Mesenchymal stem cell (in vitro differentiated cells and primary cell): ENCODE measurements around the gene HBS1L.

Experiments used
- DNase-seq: peaks from one replicate; pipeline ENCODE4 v3.0.0-alpha.2; 2013
- H2AFZ ChIP-seq: one replicate; pipeline ENCODE4 v1.6.1; 2013; ENCODE audit warnings: low read depth, mild to moderate bottlenecking, control low read depth, inconsistent platforms, low read length, moderate library complexity
- H2AK5ac ChIP-seq: 2 replicates; pipeline ENCODE4 v1.6.1; 2013; ENCODE audit warnings: low read length, moderate library complexity, mild to moderate bottlenecking, inconsistent platforms; ENCODE audit not compliant: severe bottlenecking
- H2BK120ac ChIP-seq: one replicate; pipeline ENCODE4 v1.6.1; 2013; ENCODE audit warnings: low read depth, mild to moderate bottlenecking, inconsistent platforms, low read length, moderate library complexity
- H2BK12ac ChIP-seq, 2 experiments: one replicate each; pipeline ENCODE4 v1.6.1; 2013; ENCODE audit warnings: inconsistent platforms in 2 of 2, low read length in 2 of 2, mild to moderate bottlenecking in 2 of 2, moderate library complexity in 2 of 2, control low read depth in 1 of 2
- H2BK15ac ChIP-seq: one replicate; pipeline ENCODE4 v1.6.1; 2013; ENCODE audit warnings: mild to moderate bottlenecking, low read depth, inconsistent platforms; ENCODE audit not compliant: poor library complexity, severe bottlenecking
- H2BK5ac ChIP-seq: 2 replicates; pipeline ENCODE4 v1.6.1; 2013; ENCODE audit warnings: low read depth, mild to moderate bottlenecking, low read length, control low read depth, inconsistent platforms; ENCODE audit not compliant: poor library complexity, severe bottlenecking
- H3K14ac ChIP-seq, 2 experiments: one replicate each; pipeline ENCODE4 v1.6.1; 2013; ENCODE audit warnings: inconsistent platforms in 2 of 2, low read length in 2 of 2, control low read depth in 1 of 2, mild to moderate bottlenecking in 1 of 2, moderate library complexity in 1 of 2
- H3K18ac ChIP-seq, 2 experiments: one replicate each; pipeline ENCODE4 v1.6.1; 2013; ENCODE audit warnings: inconsistent platforms in 2 of 2, low read length in 2 of 2, control low read depth in 1 of 2, low read depth in 1 of 2, mild to moderate bottlenecking in 1 of 2
- H3K23ac ChIP-seq, 2 experiments: one replicate each; pipeline ENCODE4 v1.6.1; 2013; ENCODE audit warnings: inconsistent platforms in 2 of 2, low read length in 2 of 2, mild to moderate bottlenecking in 2 of 2, moderate library complexity in 2 of 2, control low read depth in 1 of 2
- H3K27ac ChIP-seq: 2 replicates; pipeline ENCODE4 v1.5.1; 2013; ENCODE audit warnings: mild to moderate bottlenecking, moderate library complexity, low read length, control low read depth, inconsistent platforms; ENCODE audit not compliant: poor library complexity, severe bottlenecking
- H3K27me3 ChIP-seq, 2 experiments: 2 replicates each; pipeline versions ENCODE4 v1.6.1 to v1.7.0; 2013; ENCODE audit warnings: low read length in 2 of 2, mild to moderate bottlenecking in 2 of 2, moderate library complexity in 2 of 2, control low read depth in 1 of 2, inconsistent platforms in 1 of 2; ENCODE audit not compliant: control insufficient read depth in 1 of 2, insufficient read depth in 1 of 2
- H3K36me3 ChIP-seq, 2 experiments: 2 replicates each; pipeline versions ENCODE4 v1.6.1 to v1.7.0; 2013; ENCODE audit warnings: low read length in 2 of 2, control low read depth in 1 of 2, inconsistent platforms in 1 of 2, low read depth in 1 of 2, mild to moderate bottlenecking in 1 of 2; ENCODE audit not compliant: insufficient read depth in 2 of 2, control insufficient read depth in 1 of 2
- H3K4ac ChIP-seq, 2 experiments: one replicate each; pipeline ENCODE4 v1.6.1; 2013; ENCODE audit warnings: inconsistent platforms in 2 of 2, low read length in 2 of 2, mild to moderate bottlenecking in 2 of 2, moderate library complexity in 2 of 2, control low read depth in 1 of 2, low read depth in 1 of 2
- H3K4me1 ChIP-seq: 2 replicates; pipeline ENCODE4 v1.6.1; 2013; ENCODE audit warnings: low read depth, low read length, control low read depth; ENCODE audit not compliant: control insufficient read depth, insufficient read depth
- H3K4me2 ChIP-seq: 2 replicates; pipeline ENCODE4 v1.6.1; 2013; ENCODE audit warnings: low read length, mild to moderate bottlenecking, inconsistent platforms; ENCODE audit not compliant: poor library complexity, severe bottlenecking
- H3K4me3 ChIP-seq, 2 experiments: 2 replicates each; pipeline versions ENCODE4 v1.5.1 to v1.7.0; 2013; ENCODE audit warnings: low read length in 2 of 2, mild to moderate bottlenecking in 2 of 2, control low read depth in 1 of 2, low read depth in 1 of 2; ENCODE audit not compliant: insufficient read depth in 1 of 2
- H3K79me1 ChIP-seq: replicated peaks from 2 replicates; pipeline ENCODE4 v1.6.1; 2013; ENCODE audit warnings: mild to moderate bottlenecking, control low read depth, low read length, inconsistent platforms; ENCODE audit not compliant: poor library complexity, severe bottlenecking
- H3K9ac ChIP-seq: 2 replicates; pipeline ENCODE4 v1.7.0; 2013; ENCODE audit warnings: mild to moderate bottlenecking, low read length, moderate library complexity
- H3K9me3 ChIP-seq: 2 replicates; pipeline ENCODE4 v1.7.0; 2013; ENCODE audit warnings: mild to moderate bottlenecking, low read length; ENCODE audit not compliant: control insufficient read depth
- H4K8ac ChIP-seq: one replicate; pipeline ENCODE4 v1.6.1; 2013; ENCODE audit warnings: inconsistent platforms, mild to moderate bottlenecking, low read length, moderate library complexity
- H4K91ac ChIP-seq: one replicate; pipeline ENCODE4 v1.6.1; 2013; ENCODE audit warnings: mild to moderate bottlenecking, low read length, inconsistent platforms
- WGBS: methylation state at CpG from one replicate; pipeline ENCODE4 v1.1.7; 2013; ENCODE audit warnings: mixed read lengths; 5-methylcytosine and 5-hydroxymethylcytosine counted together

The HBS1L gene

GRCh38 chr6:134961366-134961765 is 93.3 kb downstream of the HBS1L start:
- H3K18ac ChIP-seq, result no peak overlapping the region
- H3K27me3 ChIP-seq, result no peaks in the 10 kb centered on the region
- H2AFZ ChIP-seq, result no peak overlapping the region
- no peak overlapping the region for H3K4me2 ChIP-seq
- H3K4me1 ChIP-seq, result no peaks in the 10 kb centered on the region
- H2BK5ac ChIP-seq, result no peak overlapping the region
- H3K4ac ChIP-seq, result no peak overlapping the region
- no peak overlapping the region for H2BK12ac ChIP-seq
- DNase-seq, result no peak
- H3K36me3 ChIP-seq, result peaks cover 8 to 75% of the 10 kb centered on the region in 2 experiments
- H2AK5ac ChIP-seq, result no peak overlapping the region
- H3K9ac ChIP-seq, result no peak overlapping the region
- no peak overlapping the region for H2BK120ac ChIP-seq
- H4K8ac ChIP-seq, result no peak overlapping the region
- no peak overlapping the region for H4K91ac ChIP-seq
- H3K14ac ChIP-seq, result no peak overlapping the region
- H3K4me3 ChIP-seq, result no peak overlapping the region
- H3K23ac ChIP-seq, result no peak overlapping the region
- no peak overlapping the region for H2BK15ac ChIP-seq
- H3K79me1 ChIP-seq, result no peaks in the 10 kb centered on the region
- H3K9me3 ChIP-seq, result peaks cover 29% of the 10 kb centered on the region
- H3K27ac ChIP-seq, result no peak overlapping the region
- 98% methylated on average over 3 of the region's 3 CpGs for WGBS

- Histone ChIP-seq H3K4me3 (no peak overlapping the region), H3K14ac (no peak overlapping the region)
Observed at GRCh38 chr6:134959603-134960002, 95.0 kb downstream of the HBS1L start.

GRCh38 chr6:134956676-134957075 is 97.9 kb downstream of the HBS1L start:
- no peak overlapping the region for H2AK5ac ChIP-seq
- H3K23ac ChIP-seq, result no peak overlapping the region
- H3K14ac ChIP-seq, result no peak overlapping the region
- H2BK120ac ChIP-seq, result no peak overlapping the region
- H3K9ac ChIP-seq, result no peak overlapping the region
- H3K4me1 ChIP-seq, result peaks cover 2% of the 10 kb centered on the region
- no peak overlapping the region for H2BK5ac ChIP-seq
- H3K27ac ChIP-seq, result no peak overlapping the region
- H3K79me1 ChIP-seq, result no peaks in the 10 kb centered on the region
- H3K9me3 ChIP-seq, result peaks cover 29% of the 10 kb centered on the region
- H2BK12ac ChIP-seq, result no peak overlapping the region
- DNase-seq, result no peak
- no peak overlapping the region for H2BK15ac ChIP-seq
- H3K18ac ChIP-seq, result no peak overlapping the region
- H3K4ac ChIP-seq, result no peak overlapping the region
- WGBS, result 90% methylated on average over 1 of the region's 2 CpGs
- H3K4me3 ChIP-seq, result no peak overlapping the region
- H3K4me2 ChIP-seq, result no peak overlapping the region
- H3K36me3 ChIP-seq, result peaks cover 3 to 29% of the 10 kb centered on the region in 2 experiments
- H3K27me3 ChIP-seq, result no peaks in the 10 kb centered on the region
- H4K91ac ChIP-seq, result no peak overlapping the region
- H2AFZ ChIP-seq, result no peak overlapping the region
- no peak overlapping the region for H4K8ac ChIP-seq

More at GRCh38 chr6:134959603-134960002, 95.0 kb downstream of the HBS1L start:
- H2AFZ ChIP-seq, result no peak overlapping the region
- no peak overlapping the region for H4K91ac ChIP-seq
- no peak overlapping the region for H3K4ac ChIP-seq
- H3K27me3 ChIP-seq, result no peaks in the 10 kb centered on the region
- peaks cover 29% of the 10 kb centered on the region for H3K9me3 ChIP-seq
- H2BK12ac ChIP-seq, result no peak overlapping the region
- no peak overlapping the region for H3K9ac ChIP-seq
- no peak overlapping the region for H2BK120ac ChIP-seq
- DNase-seq, result no peak
- no peak overlapping the region for H2BK5ac ChIP-seq
- H2BK15ac ChIP-seq, result no peak overlapping the region
- peaks cover 8 to 57% of the 10 kb centered on the region in 2 experiments for H3K36me3 ChIP-seq
- H3K23ac ChIP-seq, result no peak overlapping the region
- H2AK5ac ChIP-seq, result no peak overlapping the region
- H3K79me1 ChIP-seq, result no peaks in the 10 kb centered on the region
- H3K27ac ChIP-seq, result no peak overlapping the region
- H4K8ac ChIP-seq, result no peak overlapping the region
- no peak overlapping the region for H3K4me2 ChIP-seq
- H3K4me1 ChIP-seq, result no peaks in the 10 kb centered on the region
- no peak overlapping the region for H3K18ac ChIP-seq

- Histone ChIP-seq H3K14ac (no peak overlapping the region), H2BK5ac (no peak overlapping the region), H4K91ac (no peak overlapping the region), H2AFZ (no peak overlapping the region), H3K4me2 (no peak overlapping the region), H4K8ac (no peak overlapping the region), H2AK5ac (no peak overlapping the region), H3K79me1 (no peaks in the 10 kb centered on the region), H3K4me3 (no peak overlapping the region), H3K9ac (no peak overlapping the region), H2BK12ac (no peak overlapping the region), H3K9me3 (peaks cover 23% of the 10 kb centered on the region), H2BK15ac (no peak overlapping the region), H3K36me3 (peaks cover 3 to 23% of the 10 kb centered on the region in 2 experiments), H2BK120ac (no peak overlapping the region), H3K27ac (no peak overlapping the region), H3K23ac (no peak overlapping the region), H3K4ac (no peak overlapping the region), H3K27me3 (no peaks in the 10 kb centered on the region), H3K4me1 (peaks cover 2% of the 10 kb centered on the region), H3K18ac (no peak overlapping the region)
- DNase-seq, result no peak
- 100% methylated on average over 5 of the region's 5 CpGs for WGBS
Observed at GRCh38 chr6:134956032-134956431, 98.6 kb downstream of the HBS1L start.
